Coronary artery (tissue), 2 donors: ENCODE results near the gene PKNOX2.
A peak's percentile ranks its signal among the peaks of the same experiment; 100 is the strongest.

ENCODE experiments used
- DNase-seq: peaks from one replicate; pipeline ENCODE4 v3.0.0-alpha.2; 2017; ENCODE audit warnings: low spot score
- H3K27ac ChIP-seq, 2 donors: fragments of 200-600 bp; sonication (generic); one replicate each; pipeline ENCODE4 v1.5.1; 2016 to 2019
- H3K4me3 ChIP-seq: fragments of 200-600 bp; sonication (generic); 2 replicates; pipeline ENCODE4 v1.5.1; 2016; ENCODE audit warnings: mild to moderate bottlenecking, moderate library complexity
- TF ChIP-seq, protein P1 (sequence below): fragments of 200-600 bp; sonication (generic); IDR thresholded peaks from one replicate; pipeline ENCODE4 v1.5.1; 2019; ENCODE audit warnings: antibody characterized with exemption

Gene PKNOX2

DNA sequence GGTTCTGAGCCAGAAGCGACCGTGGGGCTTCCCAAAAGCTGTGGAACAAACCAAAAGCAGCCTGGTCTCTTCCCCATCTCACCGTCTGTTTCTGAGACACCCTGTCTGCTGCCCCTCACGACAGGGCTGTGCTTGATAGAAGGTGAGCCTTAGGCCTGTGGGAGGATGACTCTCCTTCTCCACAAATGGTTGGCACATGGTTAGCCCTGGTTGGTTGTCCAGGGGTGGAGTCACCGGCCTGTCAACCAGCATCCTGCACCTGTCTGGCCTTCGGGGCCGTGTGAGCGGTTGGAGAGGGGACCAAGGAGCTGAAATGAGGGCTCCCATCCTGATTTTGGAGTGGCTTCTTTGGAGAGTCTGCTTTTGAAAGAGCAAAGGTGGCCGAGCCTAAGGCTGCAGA, 135.3 kb downstream of the PKNOX2 start:
- TF ChIP-seq, protein P1, sequence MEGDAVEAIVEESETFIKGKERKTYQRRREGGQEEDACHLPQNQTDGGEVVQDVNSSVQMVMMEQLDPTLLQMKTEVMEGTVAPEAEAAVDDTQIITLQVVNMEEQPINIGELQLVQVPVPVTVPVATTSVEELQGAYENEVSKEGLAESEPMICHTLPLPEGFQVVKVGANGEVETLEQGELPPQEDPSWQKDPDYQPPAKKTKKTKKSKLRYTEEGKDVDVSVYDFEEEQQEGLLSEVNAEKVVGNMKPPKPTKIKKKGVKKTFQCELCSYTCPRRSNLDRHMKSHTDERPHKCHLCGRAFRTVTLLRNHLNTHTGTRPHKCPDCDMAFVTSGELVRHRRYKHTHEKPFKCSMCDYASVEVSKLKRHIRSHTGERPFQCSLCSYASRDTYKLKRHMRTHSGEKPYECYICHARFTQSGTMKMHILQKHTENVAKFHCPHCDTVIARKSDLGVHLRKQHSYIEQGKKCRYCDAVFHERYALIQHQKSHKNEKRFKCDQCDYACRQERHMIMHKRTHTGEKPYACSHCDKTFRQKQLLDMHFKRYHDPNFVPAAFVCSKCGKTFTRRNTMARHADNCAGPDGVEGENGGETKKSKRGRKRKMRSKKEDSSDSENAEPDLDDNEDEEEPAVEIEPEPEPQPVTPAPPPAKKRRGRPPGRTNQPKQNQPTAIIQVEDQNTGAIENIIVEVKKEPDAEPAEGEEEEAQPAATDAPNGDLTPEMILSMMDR, result no peak
- Histone ChIP-seq H3K27ac (no peak overlapping the region), H3K4me3 (no peak overlapping the region)
- DNase-seq, result no peak

DNA sequence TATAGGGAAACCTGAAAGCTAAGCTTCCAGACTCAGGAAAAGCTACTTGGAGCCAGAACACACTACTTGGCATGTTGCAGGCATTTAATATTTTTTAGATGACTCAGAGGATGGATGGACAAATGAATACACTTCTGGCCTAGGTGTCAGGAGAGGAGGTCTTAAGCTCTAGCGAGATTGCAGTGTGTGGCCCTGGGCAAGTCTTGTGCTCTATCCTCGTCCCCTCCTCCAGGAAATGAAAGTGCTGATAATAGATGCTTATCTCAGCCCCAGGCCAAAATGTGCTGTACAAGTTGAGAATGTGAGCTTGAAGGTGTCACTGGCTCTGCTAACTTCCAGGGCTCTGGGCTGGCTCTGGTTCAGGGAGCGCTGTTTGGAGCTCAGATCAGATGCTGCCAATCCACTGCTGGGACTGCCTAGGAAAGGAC, 136.3 kb downstream of the PKNOX2 start:
- Histone ChIP-seq H3K4me3 (no peak overlapping the region), H3K27ac (peak overlapping the region; percentile 13 to 19)
- TF ChIP-seq, protein P1, result no peak
- DNase-seq, result no peak

DNA sequence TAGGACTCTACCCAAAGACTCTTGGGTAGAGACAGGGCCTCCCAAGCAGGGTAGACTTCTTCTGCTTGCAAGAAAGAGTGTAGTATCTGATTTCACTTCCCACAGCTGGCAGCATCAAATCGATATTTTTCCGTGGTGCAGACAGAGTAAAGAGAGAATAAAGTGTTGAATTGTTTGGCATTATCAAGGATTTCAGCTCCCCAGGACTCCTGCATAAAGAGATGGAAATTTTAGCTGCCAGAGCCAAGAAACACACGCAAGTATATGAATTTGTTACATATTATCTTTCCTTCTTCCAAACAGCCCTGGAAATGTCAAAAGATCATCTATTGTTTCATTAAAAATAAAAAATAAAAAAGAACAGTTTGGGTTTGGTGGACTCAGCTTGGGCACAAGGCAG, 136.8 kb downstream of the PKNOX2 start:
- peak overlapping the region; percentile 13 to 19 for H3K27ac ChIP-seq

DNA sequence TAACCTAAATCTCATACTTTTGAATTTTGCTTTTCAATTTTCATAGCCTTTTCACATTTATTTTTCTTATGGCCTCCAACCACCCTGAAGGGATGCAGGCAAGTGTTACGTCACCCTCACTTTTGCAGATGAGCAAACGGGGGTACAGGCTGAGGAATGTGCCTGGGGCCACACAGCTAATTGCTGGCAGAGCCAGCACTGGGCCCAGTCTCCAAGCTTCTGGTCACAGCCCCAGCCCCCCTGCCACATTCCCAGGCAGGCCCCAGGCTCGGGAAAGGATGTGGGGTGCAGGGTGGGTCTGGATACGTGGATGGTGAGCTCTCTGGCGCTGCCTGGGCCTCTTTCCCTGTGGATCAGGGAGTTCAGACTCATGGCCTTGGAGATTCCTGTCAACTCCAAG, 138.6 kb downstream of the PKNOX2 start:
- Histone ChIP-seq H3K27ac (no peak overlapping the region), H3K4me3 (no peak overlapping the region)
- TF ChIP-seq, protein P1, result no peak
- no peak for DNase-seq

More for the DNA sequence above, 136.8 kb downstream of the PKNOX2 start:
- DNase-seq, result no peak
- no peak overlapping the region for H3K4me3 ChIP-seq
- TF ChIP-seq, protein P1, result no peak

DNA sequence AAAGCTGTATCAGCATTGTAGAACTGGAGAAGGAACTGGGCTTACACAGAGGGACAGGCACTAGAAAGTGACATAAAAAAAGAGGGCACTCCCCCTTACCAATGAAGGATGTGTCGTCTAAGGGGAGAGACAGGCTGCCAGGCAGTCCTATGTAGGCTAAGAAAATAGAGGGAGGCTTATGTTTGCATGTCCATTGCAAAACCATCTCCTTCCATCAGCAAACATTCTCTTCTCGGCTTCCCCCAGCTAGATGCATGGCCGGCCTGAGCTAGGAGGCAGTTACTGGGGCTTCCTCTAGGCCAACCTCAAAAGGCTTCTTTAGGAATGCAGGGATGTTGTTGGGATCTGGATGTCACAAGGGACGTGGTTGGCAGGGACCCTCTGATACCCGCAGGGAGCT, 139.1 kb downstream of the PKNOX2 start:
- no peak for DNase-seq
- H3K27ac ChIP-seq, result no peak overlapping the region
- no peak overlapping the region for H3K4me3 ChIP-seq
- TF ChIP-seq, protein P1, result no peak

DNA sequence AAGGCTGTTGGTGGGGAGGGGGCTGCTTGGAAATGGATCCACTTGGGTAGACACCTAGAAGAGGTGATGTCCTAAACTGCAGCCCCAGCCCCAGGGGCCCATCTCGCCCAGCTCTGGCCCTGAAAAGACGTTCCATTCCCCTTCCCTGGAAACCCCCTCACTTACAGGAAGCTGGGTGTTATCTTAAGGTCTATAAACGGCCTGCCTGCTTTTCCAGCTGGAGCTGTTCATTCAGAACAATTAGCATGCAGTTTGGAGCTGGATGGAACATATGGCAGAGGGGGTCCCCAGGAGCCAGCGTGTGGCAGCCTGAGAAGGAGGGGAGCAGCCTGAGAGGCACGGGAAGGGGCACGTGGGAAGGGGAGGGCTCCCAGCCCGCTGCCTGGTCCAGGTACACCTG, 139.6 kb downstream of the PKNOX2 start:
- DNase-seq, result no peak
- TF ChIP-seq, protein P1, result no peak
- Histone ChIP-seq H3K4me3 (no peak overlapping the region), H3K27ac (no peak overlapping the region)

DNA sequence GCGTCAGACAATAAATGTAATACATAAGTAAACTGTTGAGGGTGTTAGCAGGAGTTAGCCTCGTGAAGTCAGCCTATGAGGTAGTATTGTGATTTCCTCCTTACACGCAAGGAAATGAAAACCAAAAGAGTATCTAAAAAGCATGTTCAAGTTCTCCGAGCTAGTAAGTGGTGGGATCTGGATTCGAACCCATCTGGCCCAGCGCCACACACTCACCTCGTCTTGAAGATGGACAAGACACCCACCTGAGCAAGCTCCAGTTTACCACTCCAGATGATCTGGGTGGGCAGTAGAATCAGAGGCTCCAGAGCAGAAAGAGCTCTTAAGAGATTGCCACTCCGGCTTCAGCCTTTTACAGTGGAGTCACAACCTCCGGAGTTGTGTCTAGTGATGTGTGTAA, 140.3 kb downstream of the PKNOX2 start:
- H3K27ac ChIP-seq, result no peak overlapping the region

More for the DNA sequence above, 140.3 kb downstream of the PKNOX2 start:
- DNase-seq, result no peak
- no peak overlapping the region for H3K4me3 ChIP-seq
- TF ChIP-seq, protein P1, result no peak
